ENCODE measurements around the gene PIAS4. TPM values are rescaled to one million over a fixed set of nuclear protein-coding genes. Genes with fewer than 3 reads are reported as not detected.

The PIAS4 gene
- total RNA-seq, 1 experiment from 2014 or later: 45.9 TPM

DNA sequence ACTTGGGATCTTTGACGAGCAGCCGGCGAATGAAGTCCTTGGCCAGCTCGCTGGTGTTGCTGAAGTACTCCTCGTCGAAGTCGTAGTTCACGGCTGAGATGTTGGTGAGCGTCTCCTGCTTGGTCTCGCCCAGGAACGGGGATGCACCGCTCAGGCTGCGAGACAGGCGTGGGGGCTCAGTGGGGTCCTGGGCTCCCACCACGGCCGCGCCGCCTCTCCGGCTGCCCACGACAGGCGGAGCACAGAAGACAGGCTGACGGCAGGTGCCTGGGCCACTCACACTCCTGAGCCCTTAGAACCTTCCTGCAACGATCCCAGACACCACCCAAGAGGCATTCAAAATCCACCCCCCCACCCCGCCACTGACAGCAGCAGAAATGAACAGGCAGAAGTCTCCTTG lies 46.5 kb upstream of the PIAS4 start:
- POLR2A ChIA-PET: interaction anchor here (0.7 kb wide), 1 partner anchor 62 kb away, joined by 3 read pairs; no protein-coding TSS in a partner anchor
- Mint-ChIP-seq H3K36me3 (peaks cover 26% of the 10 kb centered on the region), H3K4me3 (no peak overlapping the region), H3K27me3 (ENCODE audit: low read depth) (no peaks in the 10 kb centered on the region), H3K27ac (no peak overlapping the region), H3K4me1 (no peaks in the 10 kb centered on the region), H3K9me3 (no peaks in the 10 kb centered on the region)
- no peak for TF ChIP-seq RELA (CRISPR knock-in tag; IDR thresholded peaks at IDR 0.05; ENCODE audit: borderline replicate concordance)
- no peak for TF ChIP-seq TCF7 (CRISPR knock-in tag; IDR thresholded peaks at IDR 0.05; ENCODE audit: low read depth)
- TF ChIP-seq, protein P1, sequence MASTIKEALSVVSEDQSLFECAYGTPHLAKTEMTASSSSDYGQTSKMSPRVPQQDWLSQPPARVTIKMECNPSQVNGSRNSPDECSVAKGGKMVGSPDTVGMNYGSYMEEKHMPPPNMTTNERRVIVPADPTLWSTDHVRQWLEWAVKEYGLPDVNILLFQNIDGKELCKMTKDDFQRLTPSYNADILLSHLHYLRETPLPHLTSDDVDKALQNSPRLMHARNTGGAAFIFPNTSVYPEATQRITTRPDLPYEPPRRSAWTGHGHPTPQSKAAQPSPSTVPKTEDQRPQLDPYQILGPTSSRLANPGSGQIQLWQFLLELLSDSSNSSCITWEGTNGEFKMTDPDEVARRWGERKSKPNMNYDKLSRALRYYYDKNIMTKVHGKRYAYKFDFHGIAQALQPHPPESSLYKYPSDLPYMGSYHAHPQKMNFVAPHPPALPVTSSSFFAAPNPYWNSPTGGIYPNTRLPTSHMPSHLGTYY (CRISPR knock-in tag; IDR thresholded peaks at IDR 0.05): no peak
- no peak for TF ChIP-seq ATF6 (CRISPR knock-in tag; IDR thresholded peaks at IDR 0.05)
- TF ChIP-seq MYBL2 (CRISPR knock-in tag; IDR thresholded peaks at IDR 0.05): no peak
- TF ChIP-seq ESRRA (CRISPR knock-in tag; IDR thresholded peaks at IDR 0.05; ENCODE audit: borderline replicate concordance): no peak
- no peak for TF ChIP-seq PRDM15 (CRISPR knock-in tag; IDR thresholded peaks at IDR 0.05)
- TF ChIP-seq EMX1 (CRISPR knock-in tag; IDR thresholded peaks at IDR 0.05): no peak
- no peak for TF ChIP-seq ZNF121 (CRISPR knock-in tag; IDR thresholded peaks at IDR 0.05)
- no peak for TF ChIP-seq FOXJ3 (CRISPR knock-in tag; IDR thresholded peaks at IDR 0.05; ENCODE audit: borderline replicate concordance)
- TF ChIP-seq CREM (CRISPR knock-in tag; IDR thresholded peaks at IDR 0.05): no peak
- TF ChIP-seq NFE2L1 (CRISPR knock-in tag; IDR thresholded peaks at IDR 0.05): no peak
- no peak for TF ChIP-seq ZNF396 (CRISPR knock-in tag; IDR thresholded peaks at IDR 0.05; ENCODE audit: borderline replicate concordance)
- TF ChIP-seq ZNF219 (CRISPR knock-in tag; IDR thresholded peaks at IDR 0.05; ENCODE audit: borderline replicate concordance): no peak
- TF ChIP-seq, protein P2, sequence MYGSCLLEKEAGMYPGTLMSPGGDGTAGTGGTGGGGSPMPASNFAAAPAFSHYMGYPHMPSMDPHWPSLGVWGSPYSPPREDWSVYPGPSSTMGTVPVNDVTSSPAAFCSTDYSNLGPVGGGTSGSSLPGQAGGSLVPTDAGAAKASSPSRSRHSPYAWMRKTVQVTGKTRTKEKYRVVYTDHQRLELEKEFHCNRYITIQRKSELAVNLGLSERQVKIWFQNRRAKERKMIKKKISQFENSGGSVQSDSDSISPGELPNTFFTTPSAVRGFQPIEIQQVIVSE (CRISPR knock-in tag; IDR thresholded peaks at IDR 0.05; ENCODE audit: borderline replicate concordance): no peak
- TF ChIP-seq ETV6 (CRISPR knock-in tag; IDR thresholded peaks at IDR 0.05): no peak
- TF ChIP-seq, protein P3, sequence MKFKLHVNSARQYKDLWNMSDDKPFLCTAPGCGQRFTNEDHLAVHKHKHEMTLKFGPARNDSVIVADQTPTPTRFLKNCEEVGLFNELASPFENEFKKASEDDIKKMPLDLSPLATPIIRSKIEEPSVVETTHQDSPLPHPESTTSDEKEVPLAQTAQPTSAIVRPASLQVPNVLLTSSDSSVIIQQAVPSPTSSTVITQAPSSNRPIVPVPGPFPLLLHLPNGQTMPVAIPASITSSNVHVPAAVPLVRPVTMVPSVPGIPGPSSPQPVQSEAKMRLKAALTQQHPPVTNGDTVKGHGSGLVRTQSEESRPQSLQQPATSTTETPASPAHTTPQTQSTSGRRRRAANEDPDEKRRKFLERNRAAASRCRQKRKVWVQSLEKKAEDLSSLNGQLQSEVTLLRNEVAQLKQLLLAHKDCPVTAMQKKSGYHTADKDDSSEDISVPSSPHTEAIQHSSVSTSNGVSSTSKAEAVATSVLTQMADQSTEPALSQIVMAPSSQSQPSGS (CRISPR knock-in tag; IDR thresholded peaks at IDR 0.05; ENCODE audit: borderline replicate concordance, low read depth): no peak
- no peak for TF ChIP-seq KAT7 (CRISPR knock-in tag; IDR thresholded peaks at IDR 0.05; ENCODE audit: borderline replicate concordance)
- DNase-seq (ENCODE audit: low spot score): no peak
- no peak for ATAC-seq
- CTCF ChIA-PET: no interaction called here

Measured in WTC11 (cell line).